Vagina (tissue), 2 donors: ENCODE results near the gene L3MBTL4. TPM values are rescaled to one million over a fixed set of nuclear protein-coding genes. Genes with fewer than 3 reads are reported as not detected.

Source experiments
- DNase-seq, 2 donors: peaks; one replicate each; pipeline ENCODE4 v3.0.0-alpha.2; 2017; ENCODE audit errors: extremely low spot score in 2 of 2
- H3K27ac ChIP-seq: fragments of 200-600 bp; sonication (generic); one replicate; pipeline ENCODE4 v1.5.1; 2019
- H3K27me3 ChIP-seq: fragments of 200-600 bp; sonication (generic); one replicate; pipeline ENCODE4 v1.5.1; 2019
- H3K36me3 ChIP-seq, 2 donors: fragments of 200-600 bp; sonication (generic); one replicate each; pipeline ENCODE4 v1.5.1; 2017 to 2019
- H3K4me1 ChIP-seq: fragments of 200-600 bp; sonication (generic); one replicate; pipeline ENCODE4 v1.5.1; 2019
- H3K4me3 ChIP-seq, 2 donors: fragments of 200-600 bp; sonication (generic); 1 replicate in 1 of 2; 2 replicates in 1 of 2; pipeline ENCODE4 v1.5.1; 2016 to 2019
- H3K9me3 ChIP-seq: fragments of 200-600 bp; sonication (generic); one replicate; pipeline ENCODE4 v1.5.1; 2019
- POLR2A ChIP-seq, 2 donors: fragments of 450-650 bp; IDR thresholded peaks; one replicate each; pipeline ENCODE4 v1.6.1; 2017; ENCODE audit warnings: antibody characterized with exemption in 2 of 2, mild to moderate bottlenecking in 2 of 2, moderate library complexity in 2 of 2
- POLR2AphosphoS5 ChIP-seq, 2 donors: sonication (generic); formaldehyde crosslinking; IDR thresholded peaks; one replicate each; pipeline ENCODE4 v1.9.0; 2017; ENCODE audit warnings: antibody characterized with exemption in 2 of 2, mild to moderate bottlenecking in 2 of 2, low read depth in 1 of 2; ENCODE audit not compliant: insufficient read depth in 1 of 2
- intact Hi-C: fragments of 100-400 bp; cut with DNase I; formaldehyde crosslinking; loops from one replicate; pipeline ENCODE4 v1.15.1; 2023
- total RNA-seq: library from RNA; depleted of rRNA; stranded (reverse); fragments of >200 nt; gene quantifications from one replicate; pipeline ENCODE4 v1.2.3, GENCODE V29; 2016
- TF ChIP-seq, protein P1 (sequence below), 3 experiments: fragments of 450-650 bp in 2 of 3; fragments of 200-600 bp in 1 of 3; sonication (generic) in 1 of 3; IDR thresholded peaks; one replicate each; pipeline ENCODE4 v1.5.1; 2017 to 2019; ENCODE audit warnings: antibody characterized with exemption in 3 of 3, mild to moderate bottlenecking in 2 of 3, moderate library complexity in 2 of 3

The L3MBTL4 gene
- total RNA-seq, 1 donor from 2014 or later: 9.6 TPM

- Histone ChIP-seq H3K4me3 (no peak overlapping the region), H3K4me1 (no peaks in the 10 kb centered on the region), H3K27me3 (no peaks in the 10 kb centered on the region), H3K27ac (no peak overlapping the region), H3K36me3 (no peaks in the 10 kb centered on the region), H3K9me3 (peaks cover 6% of the 10 kb centered on the region)
- TF ChIP-seq POLR2A (IDR thresholded peaks at IDR 0.05) (no peak), POLR2AphosphoS5 (IDR thresholded peaks at IDR 0.05; ENCODE audit: insufficient read depth in 1 of 2, low read depth in 1 of 2) (no peak)
- TF ChIP-seq, protein P1, sequence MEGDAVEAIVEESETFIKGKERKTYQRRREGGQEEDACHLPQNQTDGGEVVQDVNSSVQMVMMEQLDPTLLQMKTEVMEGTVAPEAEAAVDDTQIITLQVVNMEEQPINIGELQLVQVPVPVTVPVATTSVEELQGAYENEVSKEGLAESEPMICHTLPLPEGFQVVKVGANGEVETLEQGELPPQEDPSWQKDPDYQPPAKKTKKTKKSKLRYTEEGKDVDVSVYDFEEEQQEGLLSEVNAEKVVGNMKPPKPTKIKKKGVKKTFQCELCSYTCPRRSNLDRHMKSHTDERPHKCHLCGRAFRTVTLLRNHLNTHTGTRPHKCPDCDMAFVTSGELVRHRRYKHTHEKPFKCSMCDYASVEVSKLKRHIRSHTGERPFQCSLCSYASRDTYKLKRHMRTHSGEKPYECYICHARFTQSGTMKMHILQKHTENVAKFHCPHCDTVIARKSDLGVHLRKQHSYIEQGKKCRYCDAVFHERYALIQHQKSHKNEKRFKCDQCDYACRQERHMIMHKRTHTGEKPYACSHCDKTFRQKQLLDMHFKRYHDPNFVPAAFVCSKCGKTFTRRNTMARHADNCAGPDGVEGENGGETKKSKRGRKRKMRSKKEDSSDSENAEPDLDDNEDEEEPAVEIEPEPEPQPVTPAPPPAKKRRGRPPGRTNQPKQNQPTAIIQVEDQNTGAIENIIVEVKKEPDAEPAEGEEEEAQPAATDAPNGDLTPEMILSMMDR (IDR thresholded peaks at IDR 0.05): no peak
- no peak for DNase-seq
- intact Hi-C loops: no loop called here
These were observed 86.1 kb downstream of the L3MBTL4 start for GRCh38 chr18:6328621-6329010.

DNA sequence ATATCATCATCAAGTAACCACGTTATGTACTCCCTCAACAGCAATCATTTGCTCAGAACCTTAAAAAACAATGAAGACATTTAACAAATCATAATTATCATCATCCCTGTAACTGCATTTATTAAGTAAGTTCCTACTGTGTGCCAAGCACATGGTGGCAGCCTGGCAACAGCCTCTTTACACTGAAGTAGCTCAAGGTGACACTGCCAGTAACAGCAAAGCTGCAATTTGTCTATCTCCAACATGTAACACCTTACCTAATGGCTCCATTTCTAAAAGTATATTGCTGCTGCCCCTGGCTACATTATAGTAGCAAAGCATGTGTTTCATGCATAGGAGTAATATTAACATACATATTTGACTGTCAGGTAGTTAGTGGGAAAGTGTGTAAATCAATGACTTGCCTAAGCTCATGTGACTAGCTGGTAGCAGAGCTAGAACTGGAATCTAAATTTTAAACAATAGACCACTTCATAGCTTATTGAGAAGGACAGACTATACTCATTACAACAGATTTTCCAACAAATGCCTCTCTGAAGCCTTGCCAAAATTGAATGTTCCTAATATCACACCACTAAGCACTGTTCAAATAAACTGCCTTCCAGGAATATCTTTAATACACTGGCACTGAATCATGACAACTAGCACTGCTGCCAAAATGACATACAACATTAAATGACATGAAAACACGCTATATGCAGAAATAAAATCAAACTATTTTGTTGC, 86.7 kb downstream of the L3MBTL4 start:
- Histone ChIP-seq H3K36me3 (no peaks in the 10 kb centered on the region), H3K9me3 (peaks cover 6% of the 10 kb centered on the region), H3K27ac (no peak overlapping the region), H3K27me3 (no peaks in the 10 kb centered on the region), H3K4me3 (no peak overlapping the region), H3K4me1 (no peaks in the 10 kb centered on the region)
- intact Hi-C loops: no loop called here
- DNase-seq: no peak
- TF ChIP-seq, protein P1 (IDR thresholded peaks at IDR 0.05): no peak
- TF ChIP-seq POLR2AphosphoS5 (IDR thresholded peaks at IDR 0.05; ENCODE audit: insufficient read depth in 1 of 2, low read depth in 1 of 2): no peak
- TF ChIP-seq POLR2A (IDR thresholded peaks at IDR 0.05): no peak

GRCh38 chr18:6327485-6327884, 87.2 kb downstream of the L3MBTL4 start:
- intact Hi-C loops: no loop called here
- no peaks in the 10 kb centered on the region for H3K27me3 ChIP-seq
- H3K36me3 ChIP-seq: no peaks in the 10 kb centered on the region
- H3K4me3 ChIP-seq: no peak overlapping the region
- TF ChIP-seq POLR2A (IDR thresholded peaks at IDR 0.05) (no peak), POLR2AphosphoS5 (IDR thresholded peaks at IDR 0.05; ENCODE audit: insufficient read depth in 1 of 2, low read depth in 1 of 2) (no peak)
- TF ChIP-seq, protein P1 (IDR thresholded peaks at IDR 0.05): no peak
- H3K4me1 ChIP-seq: no peaks in the 10 kb centered on the region
- no peak overlapping the region for H3K27ac ChIP-seq
- H3K9me3 ChIP-seq: peaks cover 6% of the 10 kb centered on the region
- no peak for DNase-seq

- intact Hi-C loops: no loop called here
- TF ChIP-seq POLR2A (IDR thresholded peaks at IDR 0.05) (no peak), POLR2AphosphoS5 (IDR thresholded peaks at IDR 0.05; ENCODE audit: insufficient read depth in 1 of 2, low read depth in 1 of 2) (no peak)
- TF ChIP-seq, protein P1 (IDR thresholded peaks at IDR 0.05): no peak
- DNase-seq: no peak
- Histone ChIP-seq H3K4me1 (no peaks in the 10 kb centered on the region), H3K36me3 (no peaks in the 10 kb centered on the region), H3K27ac (no peak overlapping the region), H3K27me3 (no peaks in the 10 kb centered on the region), H3K4me3 (no peak overlapping the region), H3K9me3 (peaks cover 6% of the 10 kb centered on the region)
These were observed 88.1 kb downstream of the L3MBTL4 start for GRCh38 chr18:6326566-6326965.

DNA sequence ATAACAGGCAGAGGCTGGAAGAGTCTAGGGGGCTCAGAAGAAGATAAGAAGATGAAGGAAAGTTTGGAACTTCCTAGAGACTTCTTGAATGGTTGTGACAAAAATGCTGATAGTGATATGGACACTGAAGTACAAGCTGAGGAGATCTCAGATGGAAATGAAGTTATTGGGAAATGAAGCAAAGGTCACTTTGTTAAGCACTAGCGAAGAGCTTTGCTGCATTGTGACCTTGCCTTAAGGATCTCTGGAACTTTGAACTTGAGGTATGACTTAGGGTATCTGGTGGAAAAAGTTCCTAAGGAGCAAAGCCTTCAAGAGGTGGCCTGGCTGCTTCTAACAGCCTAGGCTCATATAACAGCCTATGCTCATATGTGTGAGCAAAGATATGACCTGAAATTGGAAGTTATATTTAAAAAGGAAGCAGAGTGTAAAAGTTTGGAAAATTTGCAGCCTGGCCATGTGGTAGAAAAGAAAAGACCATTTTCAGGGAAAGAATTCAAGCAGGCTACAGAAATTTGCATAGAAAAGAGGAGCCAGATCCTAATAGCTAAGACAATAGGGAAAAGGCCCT, 91.3 kb downstream of the L3MBTL4 start:
- TF ChIP-seq POLR2AphosphoS5 (IDR thresholded peaks at IDR 0.05; ENCODE audit: insufficient read depth in 1 of 2, low read depth in 1 of 2): no peak
- no peak for TF ChIP-seq POLR2A (IDR thresholded peaks at IDR 0.05)
- TF ChIP-seq, protein P1 (IDR thresholded peaks at IDR 0.05): no peak
- intact Hi-C loops: no loop called here
- no peak for DNase-seq
- Histone ChIP-seq H3K27me3 (no peaks in the 10 kb centered on the region), H3K27ac (no peak overlapping the region), H3K4me1 (no peaks in the 10 kb centered on the region), H3K9me3 (peaks cover 6% of the 10 kb centered on the region), H3K4me3 (no peak overlapping the region), H3K36me3 (no peaks in the 10 kb centered on the region)
